Stimulated activated CD4-positive, alpha-beta T cell treated with anti-CD3 and anti-CD28 coated beads, TNF-alpha, amount 100 ng/mL, for 24 hours (primary cell): ENCODE results near the gene LYRM4.

Source experiments
- DNase-seq, 3 experiments: peaks; one replicate each; pipeline ENCODE4 v3.0.0-alpha.2; 2020; ENCODE audit warnings: low read depth in 3 of 3

The LYRM4 gene

DNA sequence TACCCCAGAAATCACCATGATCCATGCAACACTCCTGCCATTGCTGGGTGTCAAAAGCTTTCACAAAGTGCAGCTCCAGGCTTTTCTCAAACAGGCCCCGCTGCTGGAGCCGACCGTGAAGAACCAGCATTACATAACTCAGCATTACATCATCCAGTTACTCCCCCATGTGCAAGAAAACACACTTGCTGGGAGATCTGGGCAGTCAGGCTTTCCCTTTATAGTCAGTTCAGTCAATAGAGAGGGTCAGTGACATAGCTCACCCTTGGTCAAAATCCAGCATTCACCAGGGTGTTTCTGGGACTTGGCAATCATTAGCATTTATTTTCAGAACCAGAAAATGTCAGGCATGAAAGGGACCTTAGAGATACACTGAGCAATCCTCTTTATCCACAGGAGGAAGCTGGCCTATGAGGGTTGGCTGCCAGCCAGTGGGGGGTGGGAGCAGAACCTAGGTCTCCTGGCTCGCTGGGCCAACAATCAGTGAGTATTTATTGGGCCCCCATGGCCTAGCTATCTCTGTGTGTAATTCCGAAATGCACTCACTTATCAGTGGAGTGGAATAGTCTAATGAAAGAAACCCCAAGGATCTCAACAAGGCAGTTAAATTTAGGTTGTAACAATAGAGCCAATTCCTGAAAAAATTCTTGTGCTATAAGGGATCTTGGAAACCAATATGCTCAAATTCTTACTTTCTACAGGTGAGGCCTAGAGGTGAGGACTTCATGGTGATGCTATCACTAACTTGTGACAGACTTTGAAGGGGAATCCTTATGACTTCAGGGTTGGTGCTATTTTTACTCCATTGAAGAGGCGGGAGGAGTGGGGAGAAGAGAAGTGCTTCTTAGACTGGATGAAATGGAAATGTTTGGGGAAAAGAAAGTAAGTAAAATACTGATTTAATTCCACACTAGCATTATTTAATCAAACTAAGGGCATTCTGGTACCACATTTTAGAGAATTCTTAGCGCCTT lies 54.6 kb downstream of the LYRM4 start:
- DNase-seq = no peak

- no peak for DNase-seq
These were observed 55.7 kb downstream of the LYRM4 start for GRCh38 chr6:5205035-5205507.

GRCh38 chr6:5204376-5204775 lies 56.4 kb downstream of the LYRM4 start:
- no peak for DNase-seq

DNA sequence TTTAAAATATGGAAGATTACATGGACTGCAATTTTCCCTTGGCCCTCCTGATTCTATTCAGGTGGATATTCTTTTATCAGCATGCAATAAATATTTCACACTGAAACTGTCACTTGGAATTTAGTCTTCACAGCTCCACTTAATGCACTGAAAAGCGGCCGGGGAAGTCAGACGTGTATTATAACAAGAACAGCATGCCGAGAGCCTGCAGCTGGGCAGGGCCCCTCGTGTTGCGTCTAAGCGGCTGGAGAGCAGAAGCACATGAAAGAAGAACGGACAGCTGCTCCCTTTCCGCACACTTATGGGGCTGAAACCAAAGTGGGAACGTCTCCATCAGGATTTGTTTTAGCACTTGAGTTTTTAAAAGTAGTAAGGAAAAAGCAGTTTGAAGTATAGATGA lies 57.2 kb downstream of the LYRM4 start:
- DNase-seq = no peak

DNA sequence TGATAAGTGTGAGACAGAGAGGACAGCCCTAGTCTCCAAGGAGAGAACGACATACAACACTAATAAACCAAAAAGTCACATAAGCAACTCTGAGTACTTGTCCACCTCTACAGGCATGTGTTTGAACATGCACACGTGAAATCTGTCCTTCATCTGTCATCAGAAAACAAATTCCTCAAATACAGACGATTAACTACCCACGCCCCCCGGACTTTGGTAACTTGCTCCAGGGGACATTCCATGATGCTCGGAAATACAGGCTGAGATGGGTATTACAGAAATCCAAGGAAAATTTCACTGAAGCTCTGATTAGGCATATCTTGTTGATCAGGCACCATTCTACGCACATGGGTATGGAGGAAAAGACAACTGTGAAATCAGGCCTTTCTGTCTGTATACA lies 57.8 kb downstream of the LYRM4 start:
- DNase-seq = no peak

- no peak for DNase-seq
These were observed 58.5 kb downstream of the LYRM4 start for GRCh38 chr6:5202206-5202605.

- DNase-seq = no peak
These were observed 59.5 kb downstream of the LYRM4 start for GRCh38 chr6:5201271-5201670.

GRCh38 chr6:5199702-5200101 lies 61.0 kb downstream of the LYRM4 start:
- no peak for DNase-seq

GRCh38 chr6:5199283-5199682 lies 61.5 kb downstream of the LYRM4 start:
- DNase-seq = no peak

GRCh38 chr6:5197084-5197483 lies 63.7 kb downstream of the LYRM4 start:
- DNase-seq = no peak

- no peak for DNase-seq
These were observed 68.5 kb downstream of the LYRM4 start for GRCh38 chr6:5192135-5192794.

DNA sequence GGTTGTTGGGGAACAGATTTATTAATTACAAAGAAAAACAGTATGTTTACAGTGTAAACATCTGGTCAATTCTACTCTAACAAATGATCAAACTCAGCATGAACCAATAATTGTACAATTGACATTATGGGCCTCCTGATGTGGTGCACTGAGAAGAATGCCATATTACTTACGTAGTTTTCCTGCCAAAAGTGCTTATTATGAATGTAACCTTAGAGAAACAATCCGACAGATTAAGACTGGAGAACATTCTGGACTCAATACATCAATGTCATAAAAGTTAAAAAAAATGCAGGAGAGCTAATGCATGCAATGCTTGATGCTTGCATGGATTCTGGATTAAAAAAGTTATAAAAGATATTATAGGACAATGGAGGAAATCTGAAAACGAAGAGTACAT lies 69.0 kb downstream of the LYRM4 start:
- DNase-seq = no peak

- no peak for DNase-seq
These were observed 69.5 kb downstream of the LYRM4 start for GRCh38 chr6:5191222-5191621.

DNA sequence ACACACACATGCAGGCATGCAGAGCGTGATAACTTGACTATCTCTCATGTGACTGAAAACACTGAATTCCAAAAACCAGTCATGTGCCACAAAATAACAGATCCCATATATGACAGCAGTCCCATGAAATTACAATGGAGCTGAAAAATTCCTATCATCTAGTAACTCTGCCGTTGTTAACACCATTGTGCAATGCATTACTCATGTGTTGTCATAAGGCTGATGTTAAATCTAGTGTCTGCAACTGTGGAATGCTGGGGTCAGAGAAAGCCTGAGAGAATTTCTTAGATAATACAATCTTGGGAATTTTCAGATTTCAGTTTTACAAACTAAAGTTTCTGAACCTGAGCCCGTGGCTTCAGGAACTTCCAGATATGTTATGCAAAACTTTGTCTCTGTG lies 70.2 kb downstream of the LYRM4 start:
- DNase-seq = no peak

DNA sequence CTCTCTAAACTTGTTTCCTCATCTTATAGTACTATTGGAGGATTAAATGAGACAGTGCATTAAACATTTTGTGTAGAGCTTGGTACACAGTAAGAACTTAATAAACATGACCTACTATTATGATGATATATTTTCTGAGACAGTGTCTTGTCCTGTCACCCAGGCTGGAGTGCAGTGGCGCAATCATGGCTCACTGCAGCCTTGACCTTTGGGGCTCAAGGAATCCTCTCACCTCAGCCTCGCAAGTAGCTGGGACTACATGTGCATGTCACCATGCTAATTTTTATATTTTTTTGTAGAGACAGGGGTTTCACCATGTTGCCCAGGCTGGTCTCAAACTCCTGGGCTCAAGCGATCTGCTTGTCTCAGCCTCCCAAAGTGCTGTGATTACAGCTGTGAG lies 72.1 kb downstream of the LYRM4 start:
- DNase-seq = no peak

GRCh38 chr6:5184878-5185277 lies 75.9 kb downstream of the LYRM4 start:
- DNase-seq = no peak

- no peak for DNase-seq
These were observed 76.5 kb downstream of the LYRM4 start for GRCh38 chr6:5184218-5184617.

- no peak for DNase-seq
These were observed 79.0 kb downstream of the LYRM4 start for GRCh38 chr6:5181510-5182317.

- no peak for DNase-seq
These were observed 80.1 kb downstream of the LYRM4 start for GRCh38 chr6:5180636-5181035.

GRCh38 chr6:5179917-5180316 lies 80.8 kb downstream of the LYRM4 start:
- no peak for DNase-seq

DNA sequence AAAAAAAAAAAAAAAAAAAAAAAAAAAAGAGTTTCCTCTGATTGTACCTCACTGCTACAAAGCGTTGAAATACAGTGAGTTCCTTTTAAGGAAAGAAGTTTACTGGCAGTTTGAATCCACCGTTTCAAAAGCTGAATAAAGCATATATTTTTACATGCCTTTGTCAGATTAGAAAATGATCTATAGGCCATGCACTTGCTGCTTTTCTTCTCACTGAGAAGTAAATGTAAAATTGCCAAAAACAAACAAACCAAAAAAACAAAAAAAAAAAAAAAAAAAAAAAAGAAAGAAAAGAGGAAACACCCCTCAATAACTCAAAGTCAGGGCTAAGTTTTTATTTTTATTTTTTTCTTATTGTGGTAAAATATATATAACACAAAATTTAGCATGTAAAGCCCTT lies 81.9 kb downstream of the LYRM4 start:
- DNase-seq = no peak

GRCh38 chr6:5175635-5176034 lies 85.1 kb downstream of the LYRM4 start:
- no peak for DNase-seq
